H1 (cell line): ENCODE data around the gene RFXAP. TPM values are rescaled to one million over a fixed set of nuclear protein-coding genes. Genes with fewer than 3 reads are reported as not detected.

ENCODE experiments used
- CTCF ChIA-PET: fragments of 300-600 bp; sonication (Branson Sonifier 250); formaldehyde crosslinking; loops from one replicate; lab custom pipeline; 2021; ENCODE audit not compliant: partially characterized antibody; lab: Charles Lee
- POLR2A ChIA-PET: fragments of 300-600 bp; sonication (Branson Sonifier 250); formaldehyde crosslinking; loops from one replicate; lab custom pipeline; 2021; ENCODE audit warnings: inconsistent platforms; ENCODE audit not compliant: partially characterized antibody; lab: Charles Lee
- DNase-seq, 2 experiments: peaks; one replicate each; pipeline versions ENCODE4 v3.0.0 to v3.0.0-alpha.2; 2010 to 2022; ENCODE audit warnings: low spot score in 2 of 2, low read depth in 1 of 2, mixed read lengths in 1 of 2
- FAIRE-seq: peaks from 2 replicates; lab custom pipeline; 2011; peaks lifted over from hg19 to GRCh38; lab: Jason Lieb, UNC
- H2AFZ ChIP-seq: 2 replicates; pipeline ENCODE4 v1.8.1; 2012; ENCODE audit warnings: low read length, inconsistent platforms
- H2AK5ac ChIP-seq: 2 replicates; pipeline ENCODE4 v1.6.1; 2013; ENCODE audit warnings: low read depth, low read length
- H2BK120ac ChIP-seq: replicated peaks from 2 replicates; pipeline ENCODE3; 2013; ENCODE audit warnings: low read depth, low read length, inconsistent platforms
- H2BK12ac ChIP-seq: 2 replicates; pipeline ENCODE4 v1.6.1; 2013; ENCODE audit warnings: low read depth, low read length
- H2BK15ac ChIP-seq: 2 replicates; pipeline ENCODE4 v1.6.1; 2013; ENCODE audit warnings: low read length
- H2BK20ac ChIP-seq: 2 replicates; pipeline ENCODE4 v1.6.1; 2013; ENCODE audit warnings: low read length
- H2BK5ac ChIP-seq: 2 replicates; pipeline ENCODE4 v1.6.1; 2013; ENCODE audit warnings: low read depth, low read length
- H3K14ac ChIP-seq: 2 replicates; pipeline ENCODE4 v1.6.1; 2013; ENCODE audit warnings: inconsistent platforms; ENCODE audit not compliant: insufficient read length
- H3K18ac ChIP-seq: 2 replicates; pipeline ENCODE4 v1.6.1; 2013; ENCODE audit warnings: low read length; ENCODE audit errors: extremely low read depth
- H3K23ac ChIP-seq: 2 replicates; pipeline ENCODE4 v1.6.1; 2013; ENCODE audit warnings: inconsistent platforms; ENCODE audit not compliant: insufficient read length
- H3K23me2 ChIP-seq: 2 replicates; pipeline ENCODE4 v1.6.1; 2013; ENCODE audit warnings: low read depth, low read length
- H3K27ac ChIP-seq: 2 replicates; pipeline ENCODE4 v1.6.1; 2011; ENCODE audit warnings: low read depth, low read length, inconsistent platforms
- H3K27me3 ChIP-seq, 4 experiments: replicated peaks in 1 of 4; 1 replicate in 1 of 4; 2 replicates in 3 of 4; pipeline versions ENCODE4 v1.6.1 to v1.8.1; 2011 to 2013; ENCODE audit warnings: low read length in 3 of 4, mild to moderate bottlenecking in 3 of 4, inconsistent platforms in 2 of 4, mixed read lengths in 2 of 4, moderate library complexity in 1 of 4; ENCODE audit not compliant: control insufficient read depth in 3 of 4, insufficient read depth in 3 of 4; ENCODE audit errors: extremely low read depth in 1 of 4
- H3K36me3 ChIP-seq, 4 experiments: 2 replicates each; pipeline versions ENCODE4 v1.6.1 to v1.8.1; 2011 to 2013; ENCODE audit warnings: mild to moderate bottlenecking in 4 of 4, low read length in 3 of 4, moderate library complexity in 2 of 4, control low read depth in 1 of 4, inconsistent platforms in 1 of 4; ENCODE audit not compliant: insufficient read depth in 4 of 4, control insufficient read depth in 2 of 4
- H3K4ac ChIP-seq: replicated peaks from 2 replicates; pipeline ENCODE3; 2013; ENCODE audit warnings: low read length, low read depth, mixed read lengths, inconsistent platforms; ENCODE audit not compliant: insufficient read length
- H3K4me1 ChIP-seq, 4 experiments: replicated peaks in 1 of 4; 1 replicate in 1 of 4; 2 replicates in 3 of 4; pipeline versions ENCODE4 v1.6.1 to v1.8.1; 2011 to 2013; ENCODE audit warnings: low read length in 3 of 4, inconsistent platforms in 2 of 4, mixed read lengths in 1 of 4; ENCODE audit not compliant: insufficient read depth in 4 of 4, control insufficient read depth in 3 of 4
- H3K4me2 ChIP-seq, 2 experiments: 2 replicates each; pipeline versions ENCODE4 v1.6.1 to v1.8.1; 2011 to 2013; ENCODE audit warnings: low read depth in 2 of 2, low read length in 2 of 2, control low read depth in 1 of 2, inconsistent platforms in 1 of 2, mild to moderate bottlenecking in 1 of 2; ENCODE audit not compliant: insufficient read depth in 1 of 2
- H3K4me3 ChIP-seq, 4 experiments: fragments of 200-600, 300-600 bp in 1 of 4; sonication (generic), shearing (Covaris generic), sonication (Bioruptor Twin) in 1 of 4; 2 replicates each; pipeline versions ENCODE4 v1.5.1 to v1.8.1; 2011 to 2016; ENCODE audit warnings: low read length in 4 of 4, low read depth in 3 of 4, control low read depth in 2 of 4, inconsistent platforms in 2 of 4, mild to moderate bottlenecking in 2 of 4, mixed read lengths in 1 of 4, moderate library complexity in 1 of 4; ENCODE audit not compliant: insufficient read depth in 2 of 4; ENCODE audit errors: extremely low read depth in 1 of 4
- H3K56ac ChIP-seq: replicated peaks from 2 replicates; pipeline ENCODE3; 2013; ENCODE audit warnings: low read depth, mild to moderate bottlenecking, mixed read lengths, low read length, inconsistent platforms; ENCODE audit not compliant: insufficient read length
- H3K79me1 ChIP-seq: 2 replicates; pipeline ENCODE4 v1.6.1; 2013; ENCODE audit warnings: low read depth, low read length, control low read depth
- H3K79me2 ChIP-seq, 2 experiments: 2 replicates each; pipeline versions ENCODE4 v1.6.1 to v1.8.1; 2012 to 2013; ENCODE audit warnings: low read length in 2 of 2, mild to moderate bottlenecking in 2 of 2, inconsistent platforms in 1 of 2; ENCODE audit not compliant: insufficient read depth in 2 of 2, control insufficient read depth in 1 of 2
- H3K9ac ChIP-seq, 4 experiments: replicated peaks in 1 of 4; 1 replicate in 1 of 4; 2 replicates in 3 of 4; pipeline versions ENCODE4 v1.6.1 to v1.8.1; 2011 to 2013; ENCODE audit warnings: low read depth in 3 of 4, low read length in 3 of 4, control low read depth in 2 of 4, mild to moderate bottlenecking in 2 of 4, moderate library complexity in 2 of 4, inconsistent platforms in 1 of 4; ENCODE audit errors: extremely low read depth in 1 of 4
- H3K9me3 ChIP-seq, 2 experiments: 2 replicates each; pipeline versions ENCODE4 v1.6.1 to v1.8.1; 2012 to 2013; ENCODE audit warnings: mild to moderate bottlenecking in 2 of 2, moderate library complexity in 2 of 2, control low read depth in 1 of 2, inconsistent platforms in 1 of 2, low read depth in 1 of 2, low read length in 1 of 2, mixed read lengths in 1 of 2; ENCODE audit not compliant: insufficient read depth in 2 of 2
- H4K20me1 ChIP-seq, 2 experiments: replicated peaks in 1 of 2; 2 replicates each; pipeline versions ENCODE3 to v1.8.1; 2011 to 2013; ENCODE audit warnings: inconsistent platforms in 2 of 2, low read length in 2 of 2, mild to moderate bottlenecking in 1 of 2; ENCODE audit not compliant: insufficient read depth in 2 of 2, control insufficient read depth in 1 of 2
- H4K5ac ChIP-seq: 2 replicates; pipeline ENCODE4 v1.6.1; 2013; ENCODE audit warnings: low read length, low read depth, mixed read lengths, inconsistent platforms; ENCODE audit not compliant: insufficient read length
- H4K8ac ChIP-seq: 2 replicates; pipeline ENCODE4 v1.8.0; 2013; ENCODE audit warnings: mild to moderate bottlenecking, moderate library complexity, low read length, inconsistent platforms; ENCODE audit not compliant: insufficient read depth; ENCODE audit errors: extremely low read depth
- H4K91ac ChIP-seq: replicated peaks from 2 replicates; pipeline ENCODE3; 2013; ENCODE audit warnings: low read length, mixed read lengths, inconsistent platforms; ENCODE audit not compliant: insufficient read length
- CEBPB ChIP-seq: IDR thresholded peaks from 2 replicates; pipeline ENCODE4 v1.6.1; 2012; ENCODE audit warnings: low read depth, low read length
- CTBP2 ChIP-seq: IDR thresholded peaks from 2 replicates; pipeline ENCODE4 v1.7.0; 2011; ENCODE audit warnings: borderline replicate concordance, mild to moderate bottlenecking, moderate library complexity, mixed read lengths, low read length; ENCODE audit not compliant: insufficient read depth, insufficient read length
- EGR1 ChIP-seq: IDR thresholded peaks from 2 replicates; pipeline ENCODE4 v1.6.1; 2011; ENCODE audit warnings: low read depth, low read length, borderline replicate concordance
- EZH2 ChIP-seq: fragments of 200-600 bp; sonication (generic); IDR thresholded peaks from 2 replicates; pipeline ENCODE4 v1.7.1; 2012; ENCODE audit warnings: low read depth, mild to moderate bottlenecking, moderate library complexity, low read length, inconsistent platforms; ENCODE audit not compliant: severe bottlenecking
- JUN ChIP-seq: IDR thresholded peaks from 2 replicates; pipeline ENCODE4 v1.6.1; 2011; ENCODE audit warnings: low read depth, mild to moderate bottlenecking, improper control_type of control experiment, low read length
- SP2 ChIP-seq: IDR thresholded peaks from 2 replicates; pipeline ENCODE4 v1.6.1; 2012; ENCODE audit warnings: mild to moderate bottlenecking, low read length, inconsistent platforms
- WGBS, 2 experiments: shearing (Covaris generic) in 1 of 2; methylation state at CpG; one replicate each; pipeline versions ENCODE4 v1.1.6 to v1.1.7; 2013 to 2015; ENCODE audit warnings: low lambda C conversion rate in 2 of 2, mixed read lengths in 2 of 2, inconsistent platforms in 1 of 2, low coverage in 1 of 2, missing lambda C conversion rate in 1 of 2; ENCODE audit not compliant: insufficient replicate concordance in 2 of 2, insufficient coverage in 1 of 2, insufficient read length in 1 of 2; ENCODE audit errors: extremely low coverage in 1 of 2, missing lambda C conversion rate in 1 of 2; 5-methylcytosine and 5-hydroxymethylcytosine counted together
- polyA plus RNA-seq, 7 experiments: library from polyadenylated mRNA; depleted of rRNA in 3 of 7; stranded (reverse) in 5 of 7; unstranded in 2 of 7; fragments of >200 nt in 5 of 7; fragments of 200-250 nt in 2 of 7; gene quantifications; 1 replicate in 5 of 7; 2 replicates in 1 of 7; 4 replicates in 1 of 7; pipeline versions ENCODE4 v1.2.1 to v1.2.3, GENCODE V29; 2011 to 2013; ENCODE audit warnings: missing spikeins in 2 of 7, mixed read lengths in 2 of 7
- total RNA-seq: library from RNA; stranded (reverse); fragmentation: NEBNext Ultra II Directional; extraction: Animal tissue kit (Norgen Biotek cat#: 25700); gene quantifications from 2 replicates; pipeline ENCODE4 v1.2.1, GENCODE V29; 2021
- TF ChIP-seq, protein P1 (sequence below): IDR thresholded peaks from 2 replicates; pipeline ENCODE4 v1.6.1; 2012; ENCODE audit warnings: low read length, inconsistent platforms

The RFXAP gene
- total and polyA plus RNA-seq, 2 of the 8 experiments (the other 6 are each of a cell fraction or from before 2014, with no cell fraction given), result 5.2 to 11.5 TPM

GRCh38 chr13:36783890-36784289, 35.1 kb upstream of the RFXAP start:
- no peak overlapping the region for H2BK15ac ChIP-seq
- peaks cover 2 to 4% (median 3%) of the 10 kb centered on the region in 4 experiments for H3K4me1 ChIP-seq
- no peak overlapping the region for H3K23ac ChIP-seq
- no peak overlapping the region for H2BK20ac ChIP-seq
- H3K4ac ChIP-seq, result no peak overlapping the region
- H3K27ac ChIP-seq, result no peak overlapping the region
- H4K5ac ChIP-seq, result no peak overlapping the region
- H3K18ac ChIP-seq, result no peak overlapping the region
- no peak for FAIRE-seq
- H3K9ac ChIP-seq, result no peak overlapping the region
- no peaks in the 10 kb centered on the region; a peak in 1 of 4 replicates for H3K9me3 ChIP-seq
- ChIA-PET CTCF (interaction anchor here (0.7 to 0.9 kb wide), 3 partner anchors 27 to 251 kb away, joined by 3 to 5 read pairs (median 4); no protein-coding TSS in a partner anchor), POLR2A (no interaction called here)
- no peaks in the 10 kb centered on the region for H3K79me2 ChIP-seq
- no peak overlapping the region for H2AFZ ChIP-seq
- H4K91ac ChIP-seq, result no peak overlapping the region
- no peaks in the 10 kb centered on the region for H4K20me1 ChIP-seq
- no peaks in the 10 kb centered on the region for H3K36me3 ChIP-seq
- no peak overlapping the region for H2BK120ac ChIP-seq
- no peaks in the 10 kb centered on the region for H3K79me1 ChIP-seq
- no peaks in the 10 kb centered on the region for H3K23me2 ChIP-seq
- no peak overlapping the region for H2AK5ac ChIP-seq
- no peak for TF ChIP-seq CTBP2
- no peak for TF ChIP-seq JUN
- TF ChIP-seq EGR1, result no peak
- no peak for TF ChIP-seq SP2
- TF ChIP-seq, protein P1, sequence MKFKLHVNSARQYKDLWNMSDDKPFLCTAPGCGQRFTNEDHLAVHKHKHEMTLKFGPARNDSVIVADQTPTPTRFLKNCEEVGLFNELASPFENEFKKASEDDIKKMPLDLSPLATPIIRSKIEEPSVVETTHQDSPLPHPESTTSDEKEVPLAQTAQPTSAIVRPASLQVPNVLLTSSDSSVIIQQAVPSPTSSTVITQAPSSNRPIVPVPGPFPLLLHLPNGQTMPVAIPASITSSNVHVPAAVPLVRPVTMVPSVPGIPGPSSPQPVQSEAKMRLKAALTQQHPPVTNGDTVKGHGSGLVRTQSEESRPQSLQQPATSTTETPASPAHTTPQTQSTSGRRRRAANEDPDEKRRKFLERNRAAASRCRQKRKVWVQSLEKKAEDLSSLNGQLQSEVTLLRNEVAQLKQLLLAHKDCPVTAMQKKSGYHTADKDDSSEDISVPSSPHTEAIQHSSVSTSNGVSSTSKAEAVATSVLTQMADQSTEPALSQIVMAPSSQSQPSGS, result no peak
- TF ChIP-seq CEBPB, result no peak
- TF ChIP-seq EZH2, result no peak
- H3K27me3 ChIP-seq, result no peaks in the 10 kb centered on the region
- no peak overlapping the region for H3K4me3 ChIP-seq
- no peak overlapping the region for H2BK12ac ChIP-seq
- H3K4me2 ChIP-seq, result no peak overlapping the region
- no peak overlapping the region for H4K8ac ChIP-seq
- WGBS, 2 experiments, result 84% methylated on average over 3 of the region's 3 CpGs; no CpG with 5 or more reads in 1 of the 2 experiments
- no peak overlapping the region for H3K14ac ChIP-seq
- H2BK5ac ChIP-seq, result no peak overlapping the region
- no peak overlapping the region for H3K56ac ChIP-seq
- no peak for DNase-seq
